Ovary (tissue), 9 donors: Measurements from ENCODE around the gene MS4A6A. TPM values are rescaled to one million over a fixed set of nuclear protein-coding genes. Genes with fewer than 3 reads are reported as not detected.
"Not testable (repeated sequence)": the region's sequence is repeated elsewhere in the genome, so short reads cannot be mapped to it uniquely, and the experiment has no call there.

ENCODE experiments used
- DNase-seq, 5 donors: peaks; one replicate each; pipeline ENCODE4 v3.0.0-alpha.2; 2019 to 2020
- H3K27ac ChIP-seq, 2 donors: fragments of 200-600 bp; one replicate each; pipeline versions ENCODE4 v1.5.1 to v1.8.0; 2019 to 2022
- H3K27me3 ChIP-seq: fragments of 200-600 bp; one replicate; pipeline ENCODE4 v1.8.0; 2022
- H3K36me3 ChIP-seq: fragments of 200-600 bp; sonication (generic); one replicate; pipeline ENCODE4 v1.5.1; 2019
- H3K4me1 ChIP-seq: one replicate; pipeline ENCODE4 v1.8.1; 2013; ENCODE audit warnings: mild to moderate bottlenecking, moderate library complexity; ENCODE audit not compliant: insufficient read depth
- H3K4me3 ChIP-seq: fragments of 200-600 bp; sonication (generic); one replicate; pipeline ENCODE4 v1.5.1; 2017
- H3K9me3 ChIP-seq, 2 donors: fragments of 200-600 bp in 1 of 2; sonication (generic) in 1 of 2; one replicate each; pipeline versions ENCODE4 v1.5.1 to v1.8.1; 2013 to 2019; ENCODE audit warnings: mild to moderate bottlenecking in 1 of 2, moderate library complexity in 1 of 2
- CTCF ChIP-seq, 3 donors: fragments of 450-650 bp in 2 of 3; fragments of 200-600 bp in 1 of 3; IDR thresholded peaks; one replicate each; pipeline versions ENCODE4 v1.5.1 to v1.8.0; 2016 to 2022; ENCODE audit warnings: antibody characterized with exemption in 3 of 3, mild to moderate bottlenecking in 1 of 3
- EP300 ChIP-seq: sonication (generic); formaldehyde crosslinking; IDR thresholded peaks from one replicate; pipeline ENCODE4 v1.6.1; 2017; ENCODE audit warnings: antibody characterized with exemption
- POLR2A ChIP-seq: fragments of 450-650 bp; IDR thresholded peaks from one replicate; pipeline ENCODE4 v1.6.1; 2017; ENCODE audit warnings: antibody characterized with exemption, mild to moderate bottlenecking, moderate library complexity
- WGBS, 3 donors: extraction: QIAGEN DNeasy Blood & Tissue Kit in 1 of 3; methylation state at CpG; one replicate each; pipeline versions ENCODE4 v1.1.5 to v1.1.7; 2013 to 2017; 5-methylcytosine and 5-hydroxymethylcytosine counted together
- intact Hi-C, 4 donors: fragments of 100-400 bp; cut with DNase I; formaldehyde crosslinking; loops; one replicate each; pipeline versions ENCODE4 v1.11.0 to v1.15.1; 2022 to 2023
- polyA plus RNA-seq, 2 donors: library from polyadenylated mRNA; stranded (reverse); fragments of 200-250 nt in 1 of 2; fragments of 350-450 nt in 1 of 2; fragmentation: Illumina TruSeq in 1 of 2; extraction: RNeasy Lipid Tissue Mini Kit (QIAGEN cat#74804) in 1 of 2; gene quantifications; one replicate each; pipeline ENCODE4 v1.2.3, GENCODE V29; 2013 to 2014
- total RNA-seq, 7 donors: library from RNA; depleted of rRNA in 2 of 7; stranded (reverse); fragments of >200 nt in 2 of 7; fragmentation: NEBNext Ultra II Directional in 3 of 7; extraction: Animal tissue kit (Norgen Biotek cat#: 25700) in 3 of 7; gene quantifications; one replicate each; pipeline versions ENCODE4 v1.1.0 to v1.2.4, GENCODE V29; 2016 to 2023
- donor health status: DM: no; HTN: no; CAD: no; lungs with moderate emphysema.
- donor health status: DM: no; HTN: no; CAD: no.
- donor health status: Bipolar disorder and iron deficiency.
- donor health status: DM: yes; HTN: yes; CAD: no.
- donor health status: DM: no; HTN: no; CAD: no.
- donor health status: DM: yes; HTN: yes; CAD: no.

Gene MS4A6A
- total and polyA plus RNA-seq, 9 donors = 8.1 to 150 (median 28.9) TPM

- no peak overlapping the region for H3K27ac ChIP-seq
- TF ChIP-seq CTCF (IDR thresholded peaks at IDR 0.05) = no peak
- no peak for TF ChIP-seq EP300
- no peak for TF ChIP-seq POLR2A
- peaks cover 7% of the 10 kb centered on the region for H3K4me1 ChIP-seq
- 58 to 71% (median 58%) methylated on average over 4 of the region's 4 CpGs for WGBS, 3 donors
- no peak for DNase-seq
- H3K9me3 ChIP-seq = no peaks in the 10 kb centered on the region
- intact Hi-C loops = no loop called here
- no peaks in the 10 kb centered on the region for H3K27me3 ChIP-seq
- no peak overlapping the region for H3K4me3 ChIP-seq
- H3K36me3 ChIP-seq = no peaks in the 10 kb centered on the region
Observed at GRCh38 chr11:60195923-60196368, 13.1 kb upstream of the MS4A6A start.

GRCh38 chr11:60194511-60194910, 11.6 kb upstream of the MS4A6A start:
- H3K4me1 ChIP-seq = peaks cover 7% of the 10 kb centered on the region
- H3K9me3 ChIP-seq = no peaks in the 10 kb centered on the region
- TF ChIP-seq POLR2A = no peak
- TF ChIP-seq CTCF (IDR thresholded peaks at IDR 0.05) = no peak
- no peak for TF ChIP-seq EP300
- H3K27me3 ChIP-seq = no peaks in the 10 kb centered on the region
- H3K36me3 ChIP-seq = no peaks in the 10 kb centered on the region
- WGBS, 3 donors = 32 to 46% (median 43%) methylated on average over 3 of the region's 3 CpGs
- intact Hi-C loops = no loop called here
- H3K4me3 ChIP-seq = no peak overlapping the region
- no peak for DNase-seq
- no peak overlapping the region for H3K27ac ChIP-seq

- intact Hi-C loops = no loop called here
- no peak overlapping the region for H3K4me3 ChIP-seq
- H3K36me3 ChIP-seq = no peaks in the 10 kb centered on the region
- H3K27ac ChIP-seq = no peak overlapping the region
- WGBS, 3 donors = 0 to 4% (median 0%) methylated on average over 1 of the region's 1 CpG
- TF ChIP-seq EP300 (no peak), CTCF (IDR thresholded peaks at IDR 0.05) (peak in 2 of 3 donors; percentile 46 to 75)
- H3K9me3 ChIP-seq = no peaks in the 10 kb centered on the region
- H3K4me1 ChIP-seq = peaks cover 7% of the 10 kb centered on the region
- H3K27me3 ChIP-seq = no peaks in the 10 kb centered on the region
- DNase-seq = peak; percentile 28 to 69 (median 41)
Observed at GRCh38 chr11:60193687-60194433, 11.0 kb upstream of the MS4A6A start.

- intact Hi-C loops, H3K4me3 ChIP-seq, H3K4me1 ChIP-seq, H3K27ac ChIP-seq, DNase-seq, H3K27me3 ChIP-seq, H3K36me3 ChIP-seq, H3K9me3 ChIP-seq: not testable (repeated sequence)
- 91 to 96% (median 92%) methylated on average over 4 of the region's 4 CpGs for WGBS, 3 donors
Observed at GRCh38 chr11:60192564-60192963, 9.7 kb upstream of the MS4A6A start.

GRCh38 chr11:60188481-60188880, 5.6 kb upstream of the MS4A6A start:
- DNase-seq, H3K27ac ChIP-seq, H3K36me3 ChIP-seq, H3K27me3 ChIP-seq, intact Hi-C loops, H3K4me3 ChIP-seq, H3K4me1 ChIP-seq, H3K9me3 ChIP-seq: not testable (repeated sequence)
- WGBS, 3 donors = 48 to 57% (median 53%) methylated on average over 3 of the region's 3 CpGs

- DNase-seq, H3K27ac ChIP-seq: not testable (repeated sequence)
- 93 to 95% (median 95%) methylated on average over 2 of the region's 2 CpGs for WGBS, 3 donors
Observed at GRCh38 chr11:60186128-60186527, 3.2 kb upstream of the MS4A6A start.

GRCh38 chr11:60185512-60185827, 2.6 kb upstream of the MS4A6A start:
- H3K36me3 ChIP-seq, DNase-seq, H3K4me3 ChIP-seq, H3K9me3 ChIP-seq, H3K27me3 ChIP-seq, H3K4me1 ChIP-seq, intact Hi-C loops, H3K27ac ChIP-seq: not testable (repeated sequence)
- 44 to 52% (median 44%) methylated on average over 2 of the region's 2 CpGs for WGBS, 3 donors

More at GRCh38 chr11:60186128-60186527, 3.2 kb upstream of the MS4A6A start:
- H3K9me3 ChIP-seq, H3K36me3 ChIP-seq, H3K4me1 ChIP-seq, H3K4me3 ChIP-seq, intact Hi-C loops, H3K27me3 ChIP-seq: not testable (repeated sequence)
